Body of pancreas (tissue), 4 donors: ENCODE results near the gene DDX1.

Experiments
- CTCF ChIP-seq, 7 experiments: fragments of 450-650 bp in 4 of 7; fragments of 200-600 bp in 3 of 7; sonication (generic) in 3 of 7; IDR thresholded peaks; one replicate each; pipeline ENCODE4 v1.5.1; 2016 to 2019; ENCODE audit warnings: antibody characterized with exemption in 7 of 7
- POLR2A ChIP-seq, 3 donors: fragments of 450-650 bp; IDR thresholded peaks; one replicate each; pipeline ENCODE4 v1.6.1; 2016; ENCODE audit warnings: antibody characterized with exemption in 3 of 3, mild to moderate bottlenecking in 2 of 3

GRCh38 chr2:15667809-15668556 is 76.3 kb downstream of the DDX1 start:
- TF ChIP-seq POLR2A (IDR thresholded peaks at IDR 0.05) (no peak), CTCF (IDR thresholded peaks at IDR 0.05) (no peak)
